ENCODE data around the gene NDOR1. TPM values are rescaled to one million over a fixed set of nuclear protein-coding genes. Genes with fewer than 3 reads are reported as not detected.
A peak's percentile ranks its signal among the peaks of the same experiment; 100 is the strongest.

NDOR1 gene
- total RNA-seq (10 to 100 TPM in 1 of 2 donors, 1 to 10 TPM in 1; 4.5 to 22.0 TPM), polyA plus RNA-seq (10 to 100 TPM; 11.8 to 12.2 TPM)
- long read RNA-seq, donor 1, partial matches to known transcripts, result 0 of 2 reads
- long read RNA-seq, donor 1, other reads (novel, unspliced or antisense), result 0 of 2 reads
- long read RNA-seq, donor 2, result 0 reads
- long read RNA-seq, donor 3, result 0 reads
- long read RNA-seq, donor 4, result 0 reads
- long read RNA-seq, donor 5, partial matches to known transcripts, result 0 of 2 reads
- long read RNA-seq, donor 5, other reads (novel, unspliced or antisense), result 0 of 2 reads

- TF ChIP-seq CTCF (IDR thresholded peaks at IDR 0.05; ENCODE audit: control extremely low read depth, extremely low read depth), result no peak
- DNase-seq (peak; percentile 91 to 93 (median 91)), ATAC-seq (ENCODE audit: insufficient read depth, low FRiP score) (peak; percentile 63)
- WGBS, 2 donors, result 0 to 1% methylated on average over 77 to 98 of the region's 98 CpGs
- Histone ChIP-seq H3K9me3 (ENCODE audit: control insufficient read depth in 4 of 4, insufficient read depth in 3 of 4, low read length in 3 of 4) (peaks cover 0 to 2% (median 0%) of the 10 kb centered on the region in 4 donors), H3K36me3 (ENCODE audit: control insufficient read depth in 4 of 4, insufficient read depth in 4 of 4, low read length in 4 of 4) (peaks cover 0 to 14% (median 8%) of the 10 kb centered on the region in 4 donors), H3K27ac (ENCODE audit: low read depth in 1 of 2, low read length in 1 of 2) (peak within 1 kb of the TSS; percentile 75 to 87), H3K9ac (ENCODE audit: insufficient read depth in 1 of 2, low read length in 2 of 2) (peak within 1 kb of the TSS; percentile 33 to 65), H3K27me3 (ENCODE audit: control insufficient read depth in 3 of 3, insufficient read depth in 3 of 3, low read length in 2 of 3) (no peaks in the 10 kb centered on the region), H3K4me1 (ENCODE audit: control insufficient read depth in 5 of 5, insufficient read depth in 5 of 5, low read length in 5 of 5) (peaks cover 3 to 30% (median 28%) of the 10 kb centered on the region in 5 donors), H3K4me3 (peak within 1 kb of the TSS; percentile 95)
Measured at GRCh38 chr9:137205126-137206069, at the start of gene NDOR1, which contains the start of gene TMEM203. Gene NDOR1, plus strand, starts transcription at chr9:137205700. Its CDS starts 78 bp downstream, at chr9:137205778. Gene TMEM203, minus strand, starts transcription at chr9:137205648. Its CDS starts 234 bp downstream, at chr9:137205414.

- Histone ChIP-seq H3K27me3 (ENCODE audit: control insufficient read depth in 3 of 3, insufficient read depth in 3 of 3, low read length in 2 of 3) (peaks cover 3 to 67% (median 38%) of the 10 kb centered on the region in 3 donors), H3K27ac (ENCODE audit: low read depth in 1 of 2, low read length in 1 of 2) (no peak overlapping the region), H3K9me3 (ENCODE audit: control insufficient read depth in 4 of 4, insufficient read depth in 3 of 4, low read length in 3 of 4) (peaks cover 0 to 3% (median 0%) of the 10 kb centered on the region in 4 donors), H3K36me3 (ENCODE audit: control insufficient read depth in 4 of 4, insufficient read depth in 4 of 4, low read length in 4 of 4) (no peaks in the 10 kb centered on the region), H3K9ac (ENCODE audit: insufficient read depth in 1 of 2, low read length in 2 of 2) (no peak overlapping the region), H3K4me3 (no peak overlapping the region), H3K4me1 (ENCODE audit: control insufficient read depth in 5 of 5, insufficient read depth in 5 of 5, low read length in 5 of 5) (peaks cover 0 to 5% (median 0%) of the 10 kb centered on the region in 5 donors)
- DNase-seq (no peak), ATAC-seq (ENCODE audit: insufficient read depth, low FRiP score) (no peak)
- no peak for TF ChIP-seq CTCF (IDR thresholded peaks at IDR 0.05; ENCODE audit: control extremely low read depth, extremely low read depth)
- 3 to 5% methylated on average over 56 to 65 of the region's 65 CpGs for WGBS, 2 donors
Measured at GRCh38 chr9:137156567-137157375, 48.7 kb upstream of the NDOR1 start.

DNA sequence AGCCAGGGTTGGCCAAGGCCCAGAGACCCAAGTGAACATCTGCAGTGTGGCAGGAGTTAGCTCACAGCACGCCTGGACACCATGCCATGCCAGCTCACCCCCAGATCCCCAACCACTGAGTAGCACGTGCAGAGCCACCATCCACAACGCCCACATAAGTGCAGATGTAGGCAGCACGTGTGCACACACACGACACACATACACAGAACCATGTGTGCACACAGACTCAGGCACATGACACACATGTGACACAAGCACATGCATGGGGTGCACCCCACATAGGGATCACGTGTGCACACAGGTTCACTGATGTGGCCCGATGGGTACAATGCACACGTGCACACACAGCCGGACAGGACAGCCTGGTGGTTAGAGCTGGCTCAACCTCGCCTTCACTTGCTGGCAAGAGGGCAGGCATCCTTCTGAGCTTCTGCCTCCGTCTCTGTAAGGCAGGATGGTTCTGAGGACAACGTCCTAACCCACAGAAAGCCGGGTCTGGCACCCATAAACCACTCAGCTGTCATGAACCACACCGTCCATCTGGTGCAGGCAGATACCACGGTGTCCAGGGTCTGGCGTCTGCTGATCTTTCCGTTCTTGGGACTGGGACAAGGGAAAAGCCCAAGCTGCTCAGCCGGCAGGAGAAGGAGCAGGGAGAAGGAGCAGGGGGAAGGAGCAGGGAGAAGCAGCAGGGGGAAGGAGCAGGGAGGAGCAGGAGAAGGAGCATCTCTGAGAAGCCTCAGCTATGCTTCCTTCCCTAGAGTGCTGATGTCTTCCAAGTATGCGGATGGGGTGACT is 47.7 kb upstream of the NDOR1 start:
- DNase-seq (no peak), ATAC-seq (ENCODE audit: insufficient read depth, low FRiP score) (no peak)
- Histone ChIP-seq H3K4me3 (no peak overlapping the region), H3K9ac (ENCODE audit: insufficient read depth in 1 of 2, low read length in 2 of 2) (no peak overlapping the region), H3K36me3 (ENCODE audit: control insufficient read depth in 4 of 4, insufficient read depth in 4 of 4, low read length in 4 of 4) (no peaks in the 10 kb centered on the region), H3K27me3 (ENCODE audit: control insufficient read depth in 3 of 3, insufficient read depth in 3 of 3, low read length in 2 of 3) (peaks cover 3 to 74% (median 38%) of the 10 kb centered on the region in 3 donors), H3K4me1 (ENCODE audit: control insufficient read depth in 5 of 5, insufficient read depth in 5 of 5, low read length in 5 of 5) (peaks cover 0 to 5% (median 0%) of the 10 kb centered on the region in 5 donors), H3K9me3 (ENCODE audit: control insufficient read depth in 4 of 4, insufficient read depth in 3 of 4, low read length in 3 of 4) (peaks cover 0 to 3% (median 0%) of the 10 kb centered on the region in 4 donors), H3K27ac (ENCODE audit: low read depth in 1 of 2, low read length in 1 of 2) (no peak overlapping the region)
- 67% methylated on average over 19 of the region's 19 CpGs for WGBS, 2 donors
- no peak for TF ChIP-seq CTCF (IDR thresholded peaks at IDR 0.05; ENCODE audit: control extremely low read depth, extremely low read depth)
